Measurements from ENCODE around the gene B4GALT2. TPM values are rescaled to one million over a fixed set of nuclear protein-coding genes. Genes with fewer than 3 reads are reported as not detected.

B4GALT2 gene
- polyA plus RNA-seq, 1 of the 3 experiments (the other 2 are of a cell fraction), result 48.0 TPM

- no peaks in the 10 kb centered on the region for H3K9me2 ChIP-seq
- no peak for DNase-seq
- H2AFZ ChIP-seq (ENCODE audit: low read depth), result peak overlapping the region; percentile 78
- 1% methylated on average over 9 of the region's 27 CpGs for WGBS (ENCODE audit: low lambda C conversion rate)
- POLR2A ChIA-PET, result interaction anchor here (0.6 to 1.2 kb wide), 5 partner anchors 8 to 34 kb away, joined by 3 to 6 read pairs (median 4); no protein-coding TSS in a partner anchor
- H3K4me1 ChIP-seq (ENCODE audit: control insufficient read depth in 1 of 2, insufficient read depth in 2 of 2, low read depth in 1 of 2, low read length in 1 of 2), result peaks cover 12 to 24% of the 10 kb centered on the region in 2 experiments
- H3K27ac ChIP-seq (ENCODE audit: low read depth in 2 of 2, low read length in 1 of 2), result peak overlapping the region; percentile 82 to 97; a peak in 3 of 4 replicates
- peaks cover 0 to 17% of the 10 kb centered on the region in 2 experiments for H3K36me3 ChIP-seq (replicated peaks in 1 of 2; ENCODE audit: control insufficient read depth in 1 of 2, insufficient read depth in 2 of 2, low read length in 1 of 2)
- no peaks in the 10 kb centered on the region for H3F3A ChIP-seq (replicated peaks; ENCODE audit: insufficient read depth)
- no peaks in the 10 kb centered on the region for H3K9me3 ChIP-seq
- H3K79me2 ChIP-seq (ENCODE audit: insufficient read depth), result peaks cover 13% of the 10 kb centered on the region; the same call in 1 of the 2 replicates
- TF ChIP-seq MAX (IDR thresholded peaks at IDR 0.05; ENCODE audit: low read depth) (no peak), REST (IDR thresholded peaks at IDR 0.05; ENCODE audit: low read depth, low read length) (no peak), GATA2 (CRISPR knock-in tag; IDR thresholded peaks at IDR 0.05) (no peak), EZH2phosphoT487 (IDR thresholded peaks at IDR 0.05; ENCODE audit: borderline replicate concordance, low read depth) (no peak), SIN3A (IDR thresholded peaks at IDR 0.05; ENCODE audit: borderline replicate concordance, low read depth, low read length) (no peak), USF1 (IDR thresholded peaks at IDR 0.05; ENCODE audit: borderline replicate concordance, low read depth) (no peak; the same call in 1 of the 2 replicates), TEAD4 (IDR thresholded peaks at IDR 0.05; ENCODE audit: borderline replicate concordance, insufficient read depth) (no peak), RCOR1 (IDR thresholded peaks at IDR 0.05; ENCODE audit: low read length) (no peak), YY1 (IDR thresholded peaks at IDR 0.05; ENCODE audit: low read depth) (no peak), RFX5 (IDR thresholded peaks at IDR 0.05; ENCODE audit: low read length) (no peak), NFIC (IDR thresholded peaks at IDR 0.05; ENCODE audit: borderline replicate concordance) (no peak), CHD2 (IDR thresholded peaks at IDR 0.05; ENCODE audit: low read length, partially characterized antibody) (no peak), NRF1 (IDR thresholded peaks at IDR 0.05; ENCODE audit: low read depth, low read length) (no peak), RXRA (IDR thresholded peaks at IDR 0.05; ENCODE audit: borderline replicate concordance, low read depth) (no peak), JUND (IDR thresholded peaks at IDR 0.05) (no peak), SMC3 (IDR thresholded peaks at IDR 0.05; ENCODE audit: low read depth, low read length) (no peak), ELF1 (IDR thresholded peaks at IDR 0.05) (no peak), MXI1 (IDR thresholded peaks at IDR 0.05; ENCODE audit: low read depth, low read length) (no peak)
- peak overlapping the region; percentile 98 for H3K4me2 ChIP-seq
- H3K4me3 ChIP-seq (ENCODE audit: low read depth in 2 of 2, low read length in 1 of 2), result peak overlapping the region; percentile 79 to 93
- H3K9ac ChIP-seq, result peak overlapping the region; percentile 90
- CTCF ChIA-PET, result interaction anchor here (0.8 to 9.4 kb wide), 19 partner anchors 8 to 418 kb away, joined by 3 to 105 read pairs (median 4); partner anchors contain the start of genes ARTN and ATP6V0B
- H3K27me3 ChIP-seq (ENCODE audit: insufficient read depth), result no peaks in the 10 kb centered on the region
- H4K20me1 ChIP-seq (ENCODE audit: insufficient read depth), result peaks cover 6% of the 10 kb centered on the region; the same call in 1 of the 2 replicates
Observed at GRCh38 chr1:43947061-43947873, 31.7 kb upstream of the B4GALT2 start.
